ENCODE measurements around the gene FLNA.

FLNA gene

DNA sequence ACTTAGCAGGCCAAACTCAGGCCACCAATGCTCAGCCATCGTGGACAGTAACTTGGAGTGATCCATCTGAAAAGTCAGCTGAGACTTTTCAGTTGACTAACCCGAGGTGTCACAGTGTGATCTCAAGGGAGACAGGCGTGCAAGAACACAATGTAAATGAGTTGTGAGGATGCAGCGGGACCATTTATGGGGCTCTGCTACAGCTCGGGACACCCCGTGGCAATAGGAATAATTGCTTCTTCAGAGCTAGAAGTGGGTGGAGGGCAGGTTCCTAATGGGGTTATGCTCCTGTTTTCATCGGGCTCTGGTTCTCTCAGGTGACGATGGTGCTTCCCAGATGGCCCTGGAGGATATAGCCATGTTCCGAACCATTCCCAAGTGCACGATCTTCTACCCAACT, 51.5 kb downstream of the FLNA start:
- TF ChIP-seq, protein P1, sequence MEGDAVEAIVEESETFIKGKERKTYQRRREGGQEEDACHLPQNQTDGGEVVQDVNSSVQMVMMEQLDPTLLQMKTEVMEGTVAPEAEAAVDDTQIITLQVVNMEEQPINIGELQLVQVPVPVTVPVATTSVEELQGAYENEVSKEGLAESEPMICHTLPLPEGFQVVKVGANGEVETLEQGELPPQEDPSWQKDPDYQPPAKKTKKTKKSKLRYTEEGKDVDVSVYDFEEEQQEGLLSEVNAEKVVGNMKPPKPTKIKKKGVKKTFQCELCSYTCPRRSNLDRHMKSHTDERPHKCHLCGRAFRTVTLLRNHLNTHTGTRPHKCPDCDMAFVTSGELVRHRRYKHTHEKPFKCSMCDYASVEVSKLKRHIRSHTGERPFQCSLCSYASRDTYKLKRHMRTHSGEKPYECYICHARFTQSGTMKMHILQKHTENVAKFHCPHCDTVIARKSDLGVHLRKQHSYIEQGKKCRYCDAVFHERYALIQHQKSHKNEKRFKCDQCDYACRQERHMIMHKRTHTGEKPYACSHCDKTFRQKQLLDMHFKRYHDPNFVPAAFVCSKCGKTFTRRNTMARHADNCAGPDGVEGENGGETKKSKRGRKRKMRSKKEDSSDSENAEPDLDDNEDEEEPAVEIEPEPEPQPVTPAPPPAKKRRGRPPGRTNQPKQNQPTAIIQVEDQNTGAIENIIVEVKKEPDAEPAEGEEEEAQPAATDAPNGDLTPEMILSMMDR (IDR thresholded peaks at IDR 0.05; ENCODE audit: extremely low read depth, missing control alignments), result no peak
- DNase-seq (ENCODE audit: low spot score), result no peak

DNA sequence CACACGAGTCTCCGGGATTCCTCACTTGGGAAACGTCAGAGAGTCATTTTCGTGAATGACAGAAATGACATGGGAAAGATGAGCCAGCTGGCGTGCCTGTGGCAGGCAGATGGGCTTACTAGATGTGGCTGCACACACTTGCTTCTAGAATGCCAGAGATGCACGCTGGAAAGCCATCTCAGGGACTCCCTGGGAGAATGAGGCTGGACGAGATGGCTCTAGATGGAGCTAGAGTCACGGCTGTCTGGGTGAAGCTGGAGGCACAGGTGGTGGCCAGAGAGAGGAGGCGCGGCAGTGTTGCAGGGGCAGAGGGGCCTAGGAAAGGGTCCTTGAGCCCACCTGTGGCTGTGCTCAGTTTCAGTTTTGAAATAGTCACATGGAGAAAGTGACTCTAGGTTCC, 52.8 kb downstream of the FLNA start:
- DNase-seq (ENCODE audit: low spot score), result peak; percentile 21
- TF ChIP-seq, protein P1 (IDR thresholded peaks at IDR 0.05; ENCODE audit: extremely low read depth, missing control alignments), result no peak

- DNase-seq (ENCODE audit: low spot score), result no peak
- TF ChIP-seq, protein P1 (IDR thresholded peaks at IDR 0.05; ENCODE audit: extremely low read depth, missing control alignments), result no peak
Measured at GRCh38 chrX:154321152-154321551, 53.3 kb downstream of the FLNA start.

GRCh38 chrX:154320406-154320805, 54.0 kb downstream of the FLNA start:
- TF ChIP-seq, protein P1 (IDR thresholded peaks at IDR 0.05; ENCODE audit: extremely low read depth, missing control alignments), result no peak
- no peak for DNase-seq (ENCODE audit: low spot score)

DNA sequence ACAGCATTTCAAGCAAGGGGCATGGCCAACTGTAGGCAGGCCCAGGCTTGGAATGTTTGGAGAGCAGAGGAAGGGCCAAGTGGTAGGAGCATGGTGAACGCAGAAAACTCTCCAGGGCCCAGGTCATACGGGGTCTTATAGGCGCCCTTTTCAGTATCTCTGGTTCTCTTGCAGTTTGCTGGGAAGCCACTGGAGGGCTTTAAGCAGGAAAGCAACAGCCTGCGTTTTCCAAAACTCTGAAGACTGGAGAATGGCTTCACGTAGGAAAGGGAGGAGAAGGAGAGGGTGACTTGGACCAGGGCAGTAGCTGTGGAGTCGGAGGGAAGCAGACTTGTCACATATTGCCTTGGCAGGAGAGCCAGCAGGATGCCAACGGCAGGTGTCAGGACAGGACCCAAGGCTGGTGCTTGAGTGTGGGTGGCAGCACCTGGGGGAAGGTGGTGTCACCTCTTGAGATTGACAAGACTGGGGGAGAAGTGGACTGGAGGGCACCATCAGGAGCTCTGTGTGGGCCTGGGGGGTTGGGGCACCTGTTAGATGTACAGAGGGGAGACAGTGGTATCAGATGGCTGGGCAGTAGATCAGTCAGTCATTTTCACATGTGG, 56.9 kb downstream of the FLNA start:
- TF ChIP-seq, protein P1 (IDR thresholded peaks at IDR 0.05; ENCODE audit: extremely low read depth, missing control alignments), result no peak
- DNase-seq (ENCODE audit: low spot score), result no peak

DNA sequence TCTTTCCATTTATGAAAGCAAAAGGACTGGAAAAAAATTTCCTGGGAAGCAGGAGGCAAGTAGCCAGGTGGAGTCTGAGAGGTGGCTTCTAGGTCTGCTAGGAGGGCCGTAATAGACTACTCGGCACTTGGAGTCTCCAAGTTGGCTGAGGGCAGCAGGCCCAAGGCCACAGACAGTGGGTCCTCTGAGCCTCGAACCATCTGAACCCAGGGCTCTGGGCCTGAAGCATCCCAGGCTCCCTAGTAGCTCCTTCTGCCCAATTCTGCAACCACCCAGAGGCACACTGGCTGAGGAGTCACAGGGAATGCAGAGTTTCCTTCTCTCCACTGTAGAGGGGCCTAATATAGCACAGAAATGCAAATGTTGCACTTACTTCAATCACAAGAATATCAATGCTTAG, 59.0 kb downstream of the FLNA start:
- TF ChIP-seq, protein P1 (IDR thresholded peaks at IDR 0.05; ENCODE audit: extremely low read depth, missing control alignments), result no peak
- no peak for DNase-seq (ENCODE audit: low spot score)

DNA sequence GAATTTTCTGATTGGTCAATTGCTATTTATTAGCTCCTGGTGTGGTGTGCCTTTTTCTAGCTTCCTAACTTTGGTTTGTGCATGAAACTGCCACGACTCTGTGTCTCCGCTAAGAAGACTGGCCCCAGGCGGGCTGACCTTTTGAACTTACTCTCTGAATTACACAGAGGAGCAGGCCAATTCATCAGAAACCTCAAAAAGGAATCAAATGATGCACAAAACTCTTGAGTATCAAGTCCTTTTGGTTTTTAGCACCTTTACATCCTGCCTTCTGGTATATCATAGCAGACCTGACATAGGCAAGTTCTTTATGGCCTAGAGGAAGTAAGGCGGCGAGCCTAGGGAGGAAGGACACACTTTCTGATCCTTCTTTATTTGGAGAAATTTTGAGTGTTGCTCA, 61.3 kb downstream of the FLNA start:
- TF ChIP-seq, protein P1 (IDR thresholded peaks at IDR 0.05; ENCODE audit: extremely low read depth, missing control alignments), result no peak
- peak; percentile 41 for DNase-seq (ENCODE audit: low spot score)

All from GM20000 (cell line).